SK-N-SH (cell line): ENCODE results near the gene KRTAP5-2. TPM values are rescaled to one million over a fixed set of nuclear protein-coding genes. Genes with fewer than 3 reads are reported as not detected.
"Not testable (repeated sequence)": the region's sequence is repeated elsewhere in the genome, so short reads cannot be mapped to it uniquely, and the experiment has no call there.

ENCODE experiments used
- CTCF ChIA-PET: fragments of 300-600, 350-600 bp; formaldehyde crosslinking; extraction: SDS; loops from one replicate; lab custom pipeline; 2021; lab: Yijun Ruan, JAX
- POLR2A ChIA-PET: fragments of 350-600 bp; sonication (Branson Sonifier 250); formaldehyde crosslinking; extraction: SDS; loops from one replicate; lab custom pipeline; 2020; ENCODE audit warnings: antibody characterized with exemption, inconsistent platforms; lab: Yijun Ruan, JAX
- DNase-seq: peaks from one replicate; pipeline ENCODE4 v3.0.0; 2012
- H2AFZ ChIP-seq: fragments of 200-600 bp; sonication (generic); 2 replicates; pipeline ENCODE4 v1.8.1; 2016; ENCODE audit warnings: antibody characterized with exemption, mild to moderate bottlenecking, low read depth
- H3F3A ChIP-seq: fragments of 200-600 bp; sonication (generic); replicated peaks from 2 replicates; pipeline ENCODE3; 2016; ENCODE audit warnings: antibody characterized with exemption, mild to moderate bottlenecking; ENCODE audit not compliant: insufficient read depth
- H3K27ac ChIP-seq, 2 experiments: fragments of 200-500 bp in 1 of 2; fragments of 200-600 bp in 1 of 2; sonication (Bioruptor generic) in 1 of 2; sonication (generic), shearing (Covaris generic) in 1 of 2; 2 replicates each; pipeline versions ENCODE4 v1.5.1 to v1.6.1; 2014 to 2016; ENCODE audit warnings: low read depth in 2 of 2, inconsistent platforms in 1 of 2, low read length in 1 of 2, mild to moderate bottlenecking in 1 of 2, mixed read lengths in 1 of 2
- H3K27me3 ChIP-seq: fragments of 200-600 bp; sonication (generic), shearing (Covaris generic); 2 replicates; pipeline ENCODE4 v1.6.1; 2016; ENCODE audit warnings: mixed run types; ENCODE audit not compliant: insufficient read depth
- H3K36me3 ChIP-seq, 2 experiments: fragments of 200-500 bp in 1 of 2; fragments of 200-600 bp in 1 of 2; sonication (Bioruptor generic) in 1 of 2; sonication (generic) in 1 of 2; replicated peaks in 1 of 2; 2 replicates each; pipeline versions ENCODE3 to v1.5.1; 2014 to 2016; ENCODE audit warnings: low read length in 1 of 2, mild to moderate bottlenecking in 1 of 2; ENCODE audit not compliant: insufficient read depth in 2 of 2, control insufficient read depth in 1 of 2
- H3K4me1 ChIP-seq, 2 experiments: fragments of 200-500 bp in 1 of 2; fragments of 200-600 bp in 1 of 2; sonication (Bioruptor generic) in 1 of 2; sonication (generic), shearing (Covaris generic) in 1 of 2; 2 replicates each; pipeline versions ENCODE4 v1.5.1 to v1.6.1; 2014 to 2016; ENCODE audit warnings: low read depth in 1 of 2, low read length in 1 of 2, mixed run types in 1 of 2; ENCODE audit not compliant: insufficient read depth in 2 of 2, control insufficient read depth in 1 of 2
- H3K4me2 ChIP-seq: fragments of 200-600 bp; sonication (generic), shearing (Covaris generic); 2 replicates; pipeline ENCODE4 v1.6.1; 2017; ENCODE audit warnings: mixed run types
- H3K4me3 ChIP-seq, 2 experiments: fragments of 200-500 bp in 1 of 2; fragments of 200-600 bp in 1 of 2; sonication (Bioruptor generic) in 1 of 2; sonication (generic), shearing (Covaris generic) in 1 of 2; 2 replicates each; pipeline versions ENCODE4 v1.5.1 to v1.8.1; 2014 to 2016; ENCODE audit warnings: low read depth in 2 of 2, inconsistent platforms in 1 of 2, low read length in 1 of 2, mild to moderate bottlenecking in 1 of 2, mixed read lengths in 1 of 2, moderate library complexity in 1 of 2
- H3K79me2 ChIP-seq: fragments of 200-600 bp; sonication (generic); 2 replicates; pipeline ENCODE4 v1.8.1; 2017; ENCODE audit warnings: mild to moderate bottlenecking; ENCODE audit not compliant: insufficient read depth
- H3K9ac ChIP-seq: fragments of 200-600 bp; sonication (generic); 2 replicates; pipeline ENCODE4 v1.6.1; 2017; ENCODE audit warnings: mixed run types
- H3K9me2 ChIP-seq: fragments of 200-600 bp; sonication (generic); 2 replicates; pipeline ENCODE4 v1.6.1; 2017; ENCODE audit warnings: mixed run types
- H3K9me3 ChIP-seq: fragments of 200-600 bp; sonication (generic); 2 replicates; pipeline ENCODE4 v1.6.1; 2017; ENCODE audit warnings: mixed run types, mild to moderate bottlenecking, moderate library complexity
- H4K20me1 ChIP-seq: fragments of 200-600 bp; sonication (generic); 2 replicates; pipeline ENCODE4 v1.6.1; 2017; ENCODE audit warnings: mild to moderate bottlenecking, mixed run types; ENCODE audit not compliant: insufficient read depth
- ELF1 ChIP-seq: IDR thresholded peaks from 2 replicates; pipeline ENCODE4 v1.4.0; 2012
- FOSL2 ChIP-seq: IDR thresholded peaks from 2 replicates; pipeline ENCODE4 v1.4.0; 2012; ENCODE audit warnings: low read depth, mild to moderate bottlenecking, moderate library complexity, borderline replicate concordance
- FOXJ3 ChIP-seq: sonication (generic); formaldehyde crosslinking; IDR thresholded peaks from 2 replicates; pipeline ENCODE4 v1.5.1; 2020; ENCODE audit warnings: mild to moderate bottlenecking, missing genetic modification reagents
- JUND ChIP-seq: IDR thresholded peaks from 2 replicates; pipeline ENCODE4 v1.4.0; 2012
- NRF1 ChIP-seq: IDR thresholded peaks from 2 replicates; pipeline ENCODE4 v1.6.1; 2012; ENCODE audit warnings: low read depth, mild to moderate bottlenecking, low read length
- RCOR1 ChIP-seq: fragments of 150-350 bp; IDR thresholded peaks from 2 replicates; pipeline ENCODE4 v1.6.1; 2017; ENCODE audit warnings: antibody characterized with exemption, low read length
- WGBS: methylation state at CpG from one replicate; pipeline ENCODE4 v1.1.6; 2017; ENCODE audit warnings: low lambda C conversion rate; 5-methylcytosine and 5-hydroxymethylcytosine counted together
- polyA plus RNA-seq, 3 experiments: library from polyadenylated mRNA; depleted of rRNA; stranded (reverse); fragments of >200 nt; gene quantifications; 2 replicates each; pipeline ENCODE4 v1.2.3, GENCODE V29; 2012
- TF ChIP-seq, protein P1 (sequence below): IDR thresholded peaks from 2 replicates; pipeline ENCODE4 v1.6.1; 2012; ENCODE audit warnings: mild to moderate bottlenecking, low read depth, low read length, moderate library complexity

KRTAP5-2 gene
- polyA plus RNA-seq, 1 of the 3 experiments (the other 2 are of a cell fraction) = not detected

- WGBS = 42% methylated on average over 8 of the region's 10 CpGs
Measured at GRCh38 chr11:1589191-1589963, 8.7 kb downstream of the KRTAP5-2 start.

GRCh38 chr11:1586699-1587098 is 11.4 kb downstream of the KRTAP5-2 start:
- Histone ChIP-seq H2AFZ (no peak overlapping the region), H3K4me3 (no peak overlapping the region), H3K9me2 (no peaks in the 10 kb centered on the region), H3K9ac (no peak overlapping the region), H3K4me2 (no peak overlapping the region), H3K79me2 (no peaks in the 10 kb centered on the region), H3K27me3 (no peaks in the 10 kb centered on the region; the same call in 1 of the 2 replicates), H3K36me3 (no peaks in the 10 kb centered on the region), H3K4me1 (no peaks in the 10 kb centered on the region), H3K9me3 (no peaks in the 10 kb centered on the region), H3K27ac (no peak overlapping the region), H4K20me1 (no peaks in the 10 kb centered on the region), H3F3A (no peaks in the 10 kb centered on the region)
- TF ChIP-seq FOXJ3 (no peak), FOSL2 (no peak), ELF1 (no peak), NRF1 (no peak), JUND (no peak), RCOR1 (no peak)
- TF ChIP-seq, protein P1, sequence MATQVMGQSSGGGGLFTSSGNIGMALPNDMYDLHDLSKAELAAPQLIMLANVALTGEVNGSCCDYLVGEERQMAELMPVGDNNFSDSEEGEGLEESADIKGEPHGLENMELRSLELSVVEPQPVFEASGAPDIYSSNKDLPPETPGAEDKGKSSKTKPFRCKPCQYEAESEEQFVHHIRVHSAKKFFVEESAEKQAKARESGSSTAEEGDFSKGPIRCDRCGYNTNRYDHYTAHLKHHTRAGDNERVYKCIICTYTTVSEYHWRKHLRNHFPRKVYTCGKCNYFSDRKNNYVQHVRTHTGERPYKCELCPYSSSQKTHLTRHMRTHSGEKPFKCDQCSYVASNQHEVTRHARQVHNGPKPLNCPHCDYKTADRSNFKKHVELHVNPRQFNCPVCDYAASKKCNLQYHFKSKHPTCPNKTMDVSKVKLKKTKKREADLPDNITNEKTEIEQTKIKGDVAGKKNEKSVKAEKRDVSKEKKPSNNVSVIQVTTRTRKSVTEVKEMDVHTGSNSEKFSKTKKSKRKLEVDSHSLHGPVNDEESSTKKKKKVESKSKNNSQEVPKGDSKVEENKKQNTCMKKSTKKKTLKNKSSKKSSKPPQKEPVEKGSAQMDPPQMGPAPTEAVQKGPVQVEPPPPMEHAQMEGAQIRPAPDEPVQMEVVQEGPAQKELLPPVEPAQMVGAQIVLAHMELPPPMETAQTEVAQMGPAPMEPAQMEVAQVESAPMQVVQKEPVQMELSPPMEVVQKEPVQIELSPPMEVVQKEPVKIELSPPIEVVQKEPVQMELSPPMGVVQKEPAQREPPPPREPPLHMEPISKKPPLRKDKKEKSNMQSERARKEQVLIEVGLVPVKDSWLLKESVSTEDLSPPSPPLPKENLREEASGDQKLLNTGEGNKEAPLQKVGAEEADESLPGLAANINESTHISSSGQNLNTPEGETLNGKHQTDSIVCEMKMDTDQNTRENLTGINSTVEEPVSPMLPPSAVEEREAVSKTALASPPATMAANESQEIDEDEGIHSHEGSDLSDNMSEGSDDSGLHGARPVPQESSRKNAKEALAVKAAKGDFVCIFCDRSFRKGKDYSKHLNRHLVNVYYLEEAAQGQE = no peak
- WGBS = 48% methylated on average over 2 of the region's 2 CpGs
- CTCF ChIA-PET = interaction anchor here (1.0 to 4.2 kb wide), 4 partner anchors 9 to 565 kb away, joined by 3 to 21 read pairs (median 4); no protein-coding TSS in a partner anchor
- POLR2A ChIA-PET = no interaction called here
- no peak for DNase-seq

More at GRCh38 chr11:1589191-1589963, 8.7 kb downstream of the KRTAP5-2 start:
- not testable (repeated sequence) for H3K4me1 ChIP-seq, H3K4me3 ChIP-seq, H3K4me2 ChIP-seq, H3K27ac ChIP-seq, H3K9me3 ChIP-seq, H4K20me1 ChIP-seq, H3K9ac ChIP-seq, H3K36me3 ChIP-seq, DNase-seq, H3K79me2 ChIP-seq, H3F3A ChIP-seq, H2AFZ ChIP-seq, H3K27me3 ChIP-seq, H3K9me2 ChIP-seq
- ChIA-PET POLR2A (interaction anchor here (0.7 kb wide), 1 partner anchor 41 kb away, joined by 3 read pairs; no protein-coding TSS in a partner anchor), CTCF (interaction anchor here (0.9 to 7.5 kb wide), 3 partner anchors 15 to 43 kb away, joined by 4 to 64 read pairs (median 23); partner anchors contain the start of gene KRTAP5-3)

DNA sequence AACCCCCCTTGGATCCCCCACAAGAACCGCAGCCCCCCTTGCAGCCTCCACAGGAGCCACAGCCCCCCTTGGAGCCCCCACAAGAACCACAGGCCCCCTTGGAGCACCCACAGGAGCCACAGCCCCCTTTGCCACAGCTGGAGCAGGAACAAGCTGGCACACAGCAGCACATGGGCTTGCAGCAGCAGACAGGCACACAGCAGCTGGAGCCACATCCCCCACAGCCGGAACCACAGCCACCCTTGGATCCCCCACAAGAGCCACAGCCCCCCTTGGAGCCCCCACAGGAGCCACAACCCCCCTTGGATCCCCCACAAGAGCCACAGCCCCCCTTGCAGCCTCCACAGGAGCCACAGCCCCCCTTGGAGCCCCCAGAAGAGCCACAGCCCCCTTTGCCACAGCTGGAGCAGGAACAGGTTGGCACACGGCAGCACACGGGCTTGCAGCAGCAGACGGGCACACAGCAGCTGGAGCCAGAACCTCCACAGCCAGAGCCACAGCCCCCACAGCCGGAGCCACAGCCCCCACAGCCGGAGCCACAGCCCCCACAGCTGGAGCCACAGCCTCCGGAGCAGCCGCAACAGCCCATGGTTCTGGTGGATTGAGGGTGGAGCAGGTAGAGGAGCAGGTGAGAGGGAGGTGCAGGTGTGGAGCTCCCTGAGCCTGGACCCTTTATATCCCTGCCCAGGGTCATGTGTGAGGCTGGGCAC is 13.3 kb downstream of the KRTAP5-2 start, which contains the start of gene KRTAP5-1:
Gene KRTAP5-1 (minus strand): TSS at position 623 of the 710 bp plus-strand sequence. CDS start 34 bp downstream, at position 589.
- H4K20me1 ChIP-seq, H3K79me2 ChIP-seq, H3K9me3 ChIP-seq, H3K27me3 ChIP-seq, H3K4me3 ChIP-seq, H3K9ac ChIP-seq, H3K27ac ChIP-seq, H2AFZ ChIP-seq, H3K4me1 ChIP-seq, H3K9me2 ChIP-seq, H3K4me2 ChIP-seq, H3F3A ChIP-seq, DNase-seq, H3K36me3 ChIP-seq, POLR2A ChIA-PET: not testable (repeated sequence)
- WGBS = 87% methylated on average over 5 of the region's 9 CpGs
- CTCF ChIA-PET = interaction anchor here (1.3 to 4.2 kb wide), 2 partner anchors 10 to 11 kb away, joined by 5 to 21 read pairs; no protein-coding TSS in a partner anchor

- H3K27me3 ChIP-seq, POLR2A ChIA-PET, H3F3A ChIP-seq, H4K20me1 ChIP-seq, DNase-seq, H3K4me3 ChIP-seq, H3K9me3 ChIP-seq, H3K79me2 ChIP-seq, H3K4me1 ChIP-seq, H3K9me2 ChIP-seq, H3K36me3 ChIP-seq, H3K27ac ChIP-seq, H2AFZ ChIP-seq, H3K9ac ChIP-seq, H3K4me2 ChIP-seq: not testable (repeated sequence)
- CTCF ChIA-PET = interaction anchor here (1.1 to 4.2 kb wide), 6 partner anchors 8 to 41 kb away, joined by 3 to 21 read pairs (median 5); no protein-coding TSS in a partner anchor
- WGBS = 73% methylated on average over 2 of the region's 2 CpGs
Measured at GRCh38 chr11:1582909-1583308, 15.2 kb downstream of the KRTAP5-2 start.
